ENCODE results near the gene NXPH1.

The NXPH1 gene

GRCh38 chr7:8592167-8592566, 158.8 kb downstream of the NXPH1 start:
- Histone ChIP-seq H3K9me3 (ENCODE audit: control insufficient read depth, low read length) (no peaks in the 10 kb centered on the region), H3K27ac (ENCODE audit: low read depth, low read length, severe bottlenecking) (no peak overlapping the region), H3K36me3 (ENCODE audit: control insufficient read depth, insufficient read depth, low read length) (no peaks in the 10 kb centered on the region), H3K4me1 (ENCODE audit: control insufficient read depth, insufficient read depth, low read length, poor library complexity, severe bottlenecking) (no peaks in the 10 kb centered on the region), H3K4me3 (ENCODE audit: extremely low read depth, insufficient read depth, low read length, poor library complexity, severe bottlenecking) (no peak overlapping the region)
- WGBS, 2 experiments (ENCODE audit: insufficient coverage in 2 of 2), result 80% methylated on average over 1 of the region's 2 CpGs; no CpG with 5 or more reads in 1 of the 2 experiments

GRCh38 chr7:8594115-8594514, 160.7 kb downstream of the NXPH1 start:
- 43 to 55% methylated on average over 2 to 3 of the region's 5 CpGs for WGBS, 2 experiments (ENCODE audit: insufficient coverage in 2 of 2)
- H3K36me3 ChIP-seq (ENCODE audit: control insufficient read depth, insufficient read depth, low read length), result no peaks in the 10 kb centered on the region
- no peak overlapping the region for H3K4me3 ChIP-seq (ENCODE audit: extremely low read depth, insufficient read depth, low read length, poor library complexity, severe bottlenecking)

GRCh38 chr7:8597565-8597964, 164.2 kb downstream of the NXPH1 start:
- Histone ChIP-seq H3K36me3 (ENCODE audit: control insufficient read depth, insufficient read depth, low read length) (no peaks in the 10 kb centered on the region), H3K9me3 (ENCODE audit: control insufficient read depth, low read length) (no peaks in the 10 kb centered on the region), H3K27ac (ENCODE audit: low read depth, low read length, severe bottlenecking) (no peak overlapping the region), H3K4me3 (ENCODE audit: extremely low read depth, insufficient read depth, low read length, poor library complexity, severe bottlenecking) (no peak overlapping the region), H3K4me1 (ENCODE audit: control insufficient read depth, insufficient read depth, low read length, poor library complexity, severe bottlenecking) (no peaks in the 10 kb centered on the region)
- WGBS, 2 experiments (ENCODE audit: insufficient coverage in 2 of 2), result 100% methylated on average over 1 of the region's 3 CpGs; no CpG with 5 or more reads in 1 of the 2 experiments

More at GRCh38 chr7:8594115-8594514, 160.7 kb downstream of the NXPH1 start:
- H3K27ac ChIP-seq (ENCODE audit: low read depth, low read length, severe bottlenecking), result no peak overlapping the region
- no peaks in the 10 kb centered on the region for H3K4me1 ChIP-seq (ENCODE audit: control insufficient read depth, insufficient read depth, low read length, poor library complexity, severe bottlenecking)
- no peaks in the 10 kb centered on the region for H3K9me3 ChIP-seq (ENCODE audit: control insufficient read depth, low read length)

GRCh38 chr7:8601121-8601520, 167.7 kb downstream of the NXPH1 start:
- no peaks in the 10 kb centered on the region for H3K36me3 ChIP-seq (ENCODE audit: control insufficient read depth, insufficient read depth, low read length)
- 100% methylated on average over 1 of the region's 2 CpGs for WGBS, 2 experiments (ENCODE audit: insufficient coverage in 2 of 2)
- H3K9me3 ChIP-seq (ENCODE audit: control insufficient read depth, low read length), result no peaks in the 10 kb centered on the region
- H3K27ac ChIP-seq (ENCODE audit: low read depth, low read length, severe bottlenecking), result no peak overlapping the region
- no peaks in the 10 kb centered on the region for H3K4me1 ChIP-seq (ENCODE audit: control insufficient read depth, insufficient read depth, low read length, poor library complexity, severe bottlenecking)
- H3K4me3 ChIP-seq (ENCODE audit: extremely low read depth, insufficient read depth, low read length, poor library complexity, severe bottlenecking), result no peak overlapping the region

GRCh38 chr7:8605221-8605620, 171.8 kb downstream of the NXPH1 start:
- H3K27ac ChIP-seq (ENCODE audit: low read depth, low read length, severe bottlenecking), result no peak overlapping the region
- no peaks in the 10 kb centered on the region for H3K4me1 ChIP-seq (ENCODE audit: control insufficient read depth, insufficient read depth, low read length, poor library complexity, severe bottlenecking)
- no peaks in the 10 kb centered on the region for H3K36me3 ChIP-seq (ENCODE audit: control insufficient read depth, insufficient read depth, low read length)
- WGBS, 2 experiments (ENCODE audit: insufficient coverage in 2 of 2), result 80 to 100% methylated on average over 1 of the region's 1 CpG
- H3K9me3 ChIP-seq (ENCODE audit: control insufficient read depth, low read length), result no peaks in the 10 kb centered on the region
- no peak overlapping the region for H3K4me3 ChIP-seq (ENCODE audit: extremely low read depth, insufficient read depth, low read length, poor library complexity, severe bottlenecking)

- no peak overlapping the region for H3K4me3 ChIP-seq (ENCODE audit: extremely low read depth, insufficient read depth, low read length, poor library complexity, severe bottlenecking)
- H3K4me1 ChIP-seq (ENCODE audit: control insufficient read depth, insufficient read depth, low read length, poor library complexity, severe bottlenecking), result no peaks in the 10 kb centered on the region
- no peaks in the 10 kb centered on the region for H3K36me3 ChIP-seq (ENCODE audit: control insufficient read depth, insufficient read depth, low read length)
- H3K9me3 ChIP-seq (ENCODE audit: control insufficient read depth, low read length), result no peaks in the 10 kb centered on the region
- no peak overlapping the region for H3K27ac ChIP-seq (ENCODE audit: low read depth, low read length, severe bottlenecking)
- no CpG with 5 or more reads among the region's 1 CpG for WGBS, 2 experiments (ENCODE audit: insufficient coverage in 2 of 2)
Observed at GRCh38 chr7:8612584-8612983, 179.2 kb downstream of the NXPH1 start.

- Histone ChIP-seq H3K27ac (ENCODE audit: low read depth, low read length, severe bottlenecking) (no peak overlapping the region), H3K4me1 (ENCODE audit: control insufficient read depth, insufficient read depth, low read length, poor library complexity, severe bottlenecking) (no peaks in the 10 kb centered on the region), H3K9me3 (ENCODE audit: control insufficient read depth, low read length) (no peaks in the 10 kb centered on the region), H3K4me3 (ENCODE audit: extremely low read depth, insufficient read depth, low read length, poor library complexity, severe bottlenecking) (no peak overlapping the region), H3K36me3 (ENCODE audit: control insufficient read depth, insufficient read depth, low read length) (no peaks in the 10 kb centered on the region)
- WGBS, 2 experiments (ENCODE audit: insufficient coverage in 2 of 2), result 100% methylated on average over 1 of the region's 2 CpGs
Observed at GRCh38 chr7:8613191-8613590, 179.8 kb downstream of the NXPH1 start.

GRCh38 chr7:8615019-8615418, 181.6 kb downstream of the NXPH1 start:
- Histone ChIP-seq H3K36me3 (ENCODE audit: control insufficient read depth, insufficient read depth, low read length) (no peaks in the 10 kb centered on the region), H3K9me3 (ENCODE audit: control insufficient read depth, low read length) (no peaks in the 10 kb centered on the region), H3K4me3 (ENCODE audit: extremely low read depth, insufficient read depth, low read length, poor library complexity, severe bottlenecking) (no peak overlapping the region), H3K4me1 (ENCODE audit: control insufficient read depth, insufficient read depth, low read length, poor library complexity, severe bottlenecking) (peaks cover 7% of the 10 kb centered on the region), H3K27ac (ENCODE audit: low read depth, low read length, severe bottlenecking) (no peak overlapping the region)
- 39 to 60% methylated on average over 1 to 2 of the region's 5 CpGs for WGBS, 2 experiments (ENCODE audit: insufficient coverage in 2 of 2)

- H3K4me1 ChIP-seq (ENCODE audit: control insufficient read depth, insufficient read depth, low read length, poor library complexity, severe bottlenecking), result peaks cover 9% of the 10 kb centered on the region
- H3K27ac ChIP-seq (ENCODE audit: low read depth, low read length, severe bottlenecking), result peak overlapping the region; percentile 11
- no peak overlapping the region for H3K4me3 ChIP-seq (ENCODE audit: extremely low read depth, insufficient read depth, low read length, poor library complexity, severe bottlenecking)
- H3K9me3 ChIP-seq (ENCODE audit: control insufficient read depth, low read length), result no peaks in the 10 kb centered on the region
- no peaks in the 10 kb centered on the region for H3K36me3 ChIP-seq (ENCODE audit: control insufficient read depth, insufficient read depth, low read length)
- no CpG with 5 or more reads among the region's 1 CpG for WGBS, 2 experiments (ENCODE audit: insufficient coverage in 2 of 2)
Observed at GRCh38 chr7:8618441-8619070, 185.1 kb downstream of the NXPH1 start.

- H3K9me3 ChIP-seq (ENCODE audit: control insufficient read depth, low read length), result no peaks in the 10 kb centered on the region
- WGBS, 2 experiments (ENCODE audit: insufficient coverage in 2 of 2), result 20% methylated on average over 1 of the region's 1 CpG; no CpG with 5 or more reads in 1 of the 2 experiments
- H3K4me1 ChIP-seq (ENCODE audit: control insufficient read depth, insufficient read depth, low read length, poor library complexity, severe bottlenecking), result peaks cover 9% of the 10 kb centered on the region
- H3K27ac ChIP-seq (ENCODE audit: low read depth, low read length, severe bottlenecking), result no peak overlapping the region
- no peaks in the 10 kb centered on the region for H3K36me3 ChIP-seq (ENCODE audit: control insufficient read depth, insufficient read depth, low read length)
- no peak overlapping the region for H3K4me3 ChIP-seq (ENCODE audit: extremely low read depth, insufficient read depth, low read length, poor library complexity, severe bottlenecking)
Observed at GRCh38 chr7:8620169-8620568, 186.8 kb downstream of the NXPH1 start.

- Histone ChIP-seq H3K27ac (ENCODE audit: low read depth, low read length, severe bottlenecking) (no peak overlapping the region), H3K9me3 (ENCODE audit: control insufficient read depth, low read length) (no peaks in the 10 kb centered on the region), H3K4me1 (ENCODE audit: control insufficient read depth, insufficient read depth, low read length, poor library complexity, severe bottlenecking) (no peaks in the 10 kb centered on the region), H3K4me3 (ENCODE audit: extremely low read depth, insufficient read depth, low read length, poor library complexity, severe bottlenecking) (no peak overlapping the region), H3K36me3 (ENCODE audit: control insufficient read depth, insufficient read depth, low read length) (no peaks in the 10 kb centered on the region)
Observed at GRCh38 chr7:8625612-8626011, 192.2 kb downstream of the NXPH1 start.

All from mesodermal cell (in vitro differentiated cells).